WTC11 (cell line): ENCODE measurements around the gene CORO1C. TPM values are rescaled to one million over a fixed set of nuclear protein-coding genes. Genes with fewer than 3 reads are reported as not detected.

Source experiments
- ATAC-seq: fragments of 200-7000 bp; cut with Tn5 transposase; 2 replicates; pipeline ENCODE4 v1.10.0; 2021; ENCODE audit warnings: mild to moderate bottlenecking, moderate library complexity
- CTCF ChIA-PET: fragments of 300-600 bp; sonication (Branson Sonifier 250); formaldehyde crosslinking; loops from one replicate; lab custom pipeline; 2021; ENCODE audit warnings: antibody characterized with exemption; lab: Charles Lee
- POLR2A ChIA-PET: fragments of 350-600 bp; sonication (Branson Sonifier 250); formaldehyde crosslinking; loops from one replicate; lab custom pipeline; 2021; ENCODE audit warnings: antibody characterized with exemption; lab: Charles Lee
- DNase-seq: peaks from one replicate; pipeline ENCODE4 v3.0.0; 2021; ENCODE audit warnings: low spot score
- H3K27ac Mint-ChIP-seq: 2 replicates; pipeline ENCODE4 v1.8.0; 2021; ENCODE audit warnings: mixed read lengths
- H3K27me3 Mint-ChIP-seq: 2 replicates; pipeline ENCODE4 v1.8.0; 2021; ENCODE audit warnings: low read depth, mild to moderate bottlenecking, moderate library complexity, mixed read lengths
- H3K36me3 Mint-ChIP-seq: 2 replicates; pipeline ENCODE4 v1.8.0; 2021; ENCODE audit warnings: mixed read lengths
- H3K4me1 Mint-ChIP-seq: 2 replicates; pipeline ENCODE4 v1.8.0; 2022; ENCODE audit warnings: mixed read lengths
- H3K4me3 Mint-ChIP-seq: 2 replicates; pipeline ENCODE4 v1.8.0; 2021; ENCODE audit warnings: mild to moderate bottlenecking, moderate library complexity, mixed read lengths
- H3K9me3 Mint-ChIP-seq: 2 replicates; pipeline ENCODE4 v1.8.0; 2021; ENCODE audit warnings: mixed read lengths
- ARID4B ChIP-seq: sonication (generic); formaldehyde crosslinking; IDR thresholded peaks from 2 replicates; pipeline ENCODE4 v1.8.0; 2023; ENCODE audit warnings: missing genetic modification reagents, mild to moderate bottlenecking, borderline replicate concordance
- CTCF ChIP-seq: fragments of 200-600 bp; IDR thresholded peaks from 2 replicates; pipeline ENCODE4 v1.8.0; 2022; ENCODE audit warnings: antibody characterized with exemption
- EMX1 ChIP-seq: fragments of 250-450 bp; sonication (Bioruptor Pico); IDR thresholded peaks from 2 replicates; pipeline ENCODE4 v1.8.0; 2021; ENCODE audit warnings: mild to moderate bottlenecking
- MXD4 ChIP-seq: fragments of 250-450 bp; sonication (Bioruptor Pico); IDR thresholded peaks from 2 replicates; pipeline ENCODE4 v1.8.0; 2021; ENCODE audit warnings: mild to moderate bottlenecking, moderate library complexity, borderline replicate concordance
- TCF7 ChIP-seq: sonication (generic); formaldehyde crosslinking; IDR thresholded peaks from 2 replicates; pipeline ENCODE4 v1.8.0; 2022; ENCODE audit warnings: mild to moderate bottlenecking, low read depth, missing genetic modification reagents, moderate library complexity
- TEAD1 ChIP-seq: sonication (generic); formaldehyde crosslinking; IDR thresholded peaks from 2 replicates; pipeline ENCODE4 v1.8.0; 2022; ENCODE audit warnings: mild to moderate bottlenecking, missing genetic modification reagents
- TP53 ChIP-seq: sonication (generic); formaldehyde crosslinking; IDR thresholded peaks from 2 replicates; pipeline ENCODE4 v1.8.1; 2023; ENCODE audit warnings: mild to moderate bottlenecking, missing genetic modification reagents
- ZBTB21 ChIP-seq: sonication (generic); formaldehyde crosslinking; IDR thresholded peaks from 2 replicates; pipeline ENCODE4 v1.8.1; 2023; ENCODE audit warnings: mild to moderate bottlenecking, missing genetic modification reagents, borderline replicate concordance
- ZSCAN18 ChIP-seq: fragments of 250-450 bp; sonication (Bioruptor Pico); IDR thresholded peaks from 2 replicates; pipeline ENCODE4 v2.1.2; 2022; ENCODE audit warnings: mild to moderate bottlenecking, moderate library complexity
- total RNA-seq: library from RNA; stranded (reverse); gene quantifications from 3 replicates; pipeline ENCODE4 v1.2.3, GENCODE V29; 2021
- TF ChIP-seq, protein P1 (sequence below): sonication (generic); formaldehyde crosslinking; IDR thresholded peaks from 2 replicates; pipeline ENCODE4 v1.8.0; 2022; ENCODE audit warnings: missing genetic modification reagents
- TF ChIP-seq, protein P2 (sequence below): sonication (generic); formaldehyde crosslinking; IDR thresholded peaks from 2 replicates; pipeline ENCODE4 v1.8.0; 2022; ENCODE audit warnings: mild to moderate bottlenecking, missing genetic modification reagents

The CORO1C gene
- total RNA-seq, 1 experiment from 2014 or later = 113 TPM

DNA sequence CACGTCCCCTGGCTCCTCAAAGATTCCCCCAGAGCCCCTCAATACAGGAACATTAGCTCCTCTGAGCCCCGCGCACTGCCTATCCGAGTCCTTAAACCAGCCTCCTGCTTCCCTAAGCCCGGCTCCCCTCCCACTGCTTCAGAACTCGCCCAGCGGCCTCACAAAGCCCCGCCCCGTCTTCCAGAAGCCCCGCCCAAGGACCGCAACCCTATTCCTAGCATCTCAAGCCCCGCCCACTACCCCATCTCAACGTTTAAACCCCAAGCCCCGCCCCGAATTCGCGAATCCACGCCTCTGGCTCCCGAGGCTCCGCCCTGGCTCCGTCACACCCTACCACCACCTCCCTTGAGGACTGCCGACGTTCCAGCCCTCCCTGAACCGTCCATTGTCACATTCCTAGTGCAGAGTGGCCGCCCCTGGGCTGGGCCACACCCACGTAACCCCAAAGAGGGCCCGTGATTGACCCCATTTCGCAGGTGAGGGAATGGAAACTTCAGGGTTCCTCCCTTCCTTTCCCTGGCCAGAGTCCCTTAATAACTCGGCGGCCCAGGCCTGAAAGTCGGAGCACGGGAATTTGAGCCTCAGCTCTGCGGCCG is 646 bp upstream of the CORO1C start:
- Mint-ChIP-seq H3K9me3 (no peaks in the 10 kb centered on the region), H3K27me3 (no peaks in the 10 kb centered on the region), H3K4me3 (peak overlapping the region; percentile 91), H3K4me1 (peaks cover 43% of the 10 kb centered on the region), H3K36me3 (no peaks in the 10 kb centered on the region), H3K27ac (peak overlapping the region; percentile 98)
- TF ChIP-seq, protein P1, sequence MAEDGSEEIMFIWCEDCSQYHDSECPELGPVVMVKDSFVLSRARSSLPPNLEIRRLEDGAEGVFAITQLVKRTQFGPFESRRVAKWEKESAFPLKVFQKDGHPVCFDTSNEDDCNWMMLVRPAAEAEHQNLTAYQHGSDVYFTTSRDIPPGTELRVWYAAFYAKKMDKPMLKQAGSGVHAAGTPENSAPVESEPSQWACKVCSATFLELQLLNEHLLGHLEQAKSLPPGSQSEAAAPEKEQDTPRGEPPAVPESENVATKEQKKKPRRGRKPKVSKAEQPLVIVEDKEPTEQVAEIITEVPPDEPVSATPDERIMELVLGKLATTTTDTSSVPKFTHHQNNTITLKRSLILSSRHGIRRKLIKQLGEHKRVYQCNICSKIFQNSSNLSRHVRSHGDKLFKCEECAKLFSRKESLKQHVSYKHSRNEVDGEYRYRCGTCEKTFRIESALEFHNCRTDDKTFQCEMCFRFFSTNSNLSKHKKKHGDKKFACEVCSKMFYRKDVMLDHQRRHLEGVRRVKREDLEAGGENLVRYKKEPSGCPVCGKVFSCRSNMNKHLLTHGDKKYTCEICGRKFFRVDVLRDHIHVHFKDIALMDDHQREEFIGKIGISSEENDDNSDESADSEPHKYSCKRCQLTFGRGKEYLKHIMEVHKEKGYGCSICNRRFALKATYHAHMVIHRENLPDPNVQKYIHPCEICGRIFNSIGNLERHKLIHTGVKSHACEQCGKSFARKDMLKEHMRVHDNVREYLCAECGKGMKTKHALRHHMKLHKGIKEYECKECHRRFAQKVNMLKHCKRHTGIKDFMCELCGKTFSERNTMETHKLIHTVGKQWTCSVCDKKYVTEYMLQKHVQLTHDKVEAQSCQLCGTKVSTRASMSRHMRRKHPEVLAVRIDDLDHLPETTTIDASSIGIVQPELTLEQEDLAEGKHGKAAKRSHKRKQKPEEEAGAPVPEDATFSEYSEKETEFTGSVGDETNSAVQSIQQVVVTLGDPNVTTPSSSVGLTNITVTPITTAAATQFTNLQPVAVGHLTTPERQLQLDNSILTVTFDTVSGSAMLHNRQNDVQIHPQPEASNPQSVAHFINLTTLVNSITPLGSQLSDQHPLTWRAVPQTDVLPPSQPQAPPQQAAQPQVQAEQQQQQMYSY = no peak
- no peak for TF ChIP-seq ZSCAN18 (CRISPR knock-in tag)
- TF ChIP-seq TEAD1 (CRISPR knock-in tag) = peak; percentile 74; the same call in 1 of the 2 replicates
- TF ChIP-seq CTCF = 0 out of 2 replicates have a peak, but pooled peaks have one; percentile 15
- no peak for TF ChIP-seq TCF7 (CRISPR knock-in tag)
- TF ChIP-seq MXD4 (CRISPR knock-in tag) = no peak
- TF ChIP-seq TP53 (CRISPR knock-in tag) = no peak
- no peak for TF ChIP-seq ARID4B (CRISPR knock-in tag)
- no peak for TF ChIP-seq ZBTB21 (CRISPR knock-in tag)
- TF ChIP-seq, protein P2, sequence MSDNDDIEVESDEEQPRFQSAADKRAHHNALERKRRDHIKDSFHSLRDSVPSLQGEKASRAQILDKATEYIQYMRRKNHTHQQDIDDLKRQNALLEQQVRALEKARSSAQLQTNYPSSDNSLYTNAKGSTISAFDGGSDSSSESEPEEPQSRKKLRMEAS = peak; percentile 52; the same call in 1 of the 2 replicates
- 0 out of 2 replicates have a peak, but pooled peaks have one; percentile 32 for TF ChIP-seq EMX1 (CRISPR knock-in tag)
- DNase-seq (peak; percentile 100), ATAC-seq (peak; percentile 82)
- ChIA-PET CTCF (interaction anchor here (0.6 to 2.1 kb wide), 5 partner anchors 17 to 174 kb away, joined by 3 to 12 read pairs (median 3); no protein-coding TSS in a partner anchor), POLR2A (interaction anchor here (1.1 kb wide), 1 partner anchor 53 kb away, joined by 3 read pairs; no protein-coding TSS in a partner anchor)
